HepG2 (cell line): Measurements from ENCODE around the gene SERTAD3. TPM values are rescaled to one million over a fixed set of nuclear protein-coding genes. Genes with fewer than 3 reads are reported as not detected.
A peak's percentile ranks its signal among the peaks of the same experiment; 100 is the strongest.

Experiments used
- BHLHE40 ChIP-seq: IDR thresholded peaks from 2 replicates; pipeline ENCODE4 v1.6.1; 2011; ENCODE audit warnings: low read length, improper control_type of control experiment
- CEBPZ ChIP-seq: IDR thresholded peaks from 2 replicates; pipeline ENCODE4 v1.6.1; 2012; ENCODE audit warnings: low read length, improper control_type of control experiment
- CHCHD3 ChIP-seq: sonication (generic); formaldehyde crosslinking; IDR thresholded peaks from 2 replicates; pipeline ENCODE4 v1.8.0; 2022; ENCODE audit warnings: mild to moderate bottlenecking, missing genetic modification reagents, moderate library complexity
- FOXC1 ChIP-seq: sonication (generic); formaldehyde crosslinking; IDR thresholded peaks from 2 replicates; pipeline ENCODE4 v1.8.0; 2022; ENCODE audit warnings: mild to moderate bottlenecking, missing genetic modification reagents, borderline replicate concordance
- FOXO1 ChIP-seq: sonication (generic); formaldehyde crosslinking; IDR thresholded peaks from 2 replicates; pipeline ENCODE4 v1.4.0; 2020; ENCODE audit warnings: missing genetic modification reagents
- GLMP ChIP-seq: sonication (generic); formaldehyde crosslinking; IDR thresholded peaks from 2 replicates; pipeline ENCODE4 v1.9.0; 2021; ENCODE audit warnings: missing genetic modification reagents, mild to moderate bottlenecking, borderline replicate concordance
- NFKBIZ ChIP-seq: IDR thresholded peaks from 2 replicates; pipeline ENCODE4 v1.6.1; 2018; ENCODE audit warnings: missing genetic modification reagents, missing compliant biosample characterization
- PRDM15 ChIP-seq: sonication (generic); formaldehyde crosslinking; IDR thresholded peaks from 2 replicates; pipeline ENCODE4 v1.4.0; 2020; ENCODE audit warnings: missing genetic modification reagents
- TAF1 ChIP-seq: sonication (generic); formaldehyde crosslinking; IDR thresholded peaks from 2 replicates; pipeline ENCODE4 v1.4.0; 2020; ENCODE audit warnings: missing genetic modification reagents
- ZFP36 ChIP-seq: fragments of 150-350 bp; IDR thresholded peaks from 2 replicates; pipeline ENCODE4 v1.6.1; 2018; ENCODE audit warnings: borderline replicate concordance, low read length, low read depth; ENCODE audit not compliant: partially characterized antibody
- ZNF407 ChIP-seq: sonication (generic); formaldehyde crosslinking; IDR thresholded peaks from one replicate; pipeline ENCODE4 v1.5.1; 2020; ENCODE audit warnings: mild to moderate bottlenecking, missing genetic modification reagents; ENCODE audit errors: not compliant biosample characterization
- ZNF484 ChIP-seq: sonication (generic); formaldehyde crosslinking; IDR thresholded peaks from 2 replicates; pipeline ENCODE4 v1.5.1; 2020; ENCODE audit warnings: mild to moderate bottlenecking, low read depth, missing genetic modification reagents, borderline replicate concordance
- polyA plus RNA-seq, 8 experiments: library from polyadenylated mRNA; depleted of rRNA in 3 of 8; stranded (reverse) in 7 of 8; unstranded in 1 of 8; fragments of >200 nt; fragmentation: Illumina TruSeq in 4 of 8; extraction: Trizol in 4 of 8; gene quantifications; 2 replicates each; pipeline versions ENCODE4 v1.2.1 to v1.2.3, GENCODE V29; 2011 to 2016; ENCODE audit warnings: low read depth in 4 of 8, missing spikeins in 1 of 8, mixed read lengths in 1 of 8; ENCODE audit not compliant: insufficient read depth in 1 of 8
- total RNA-seq, 5 experiments: library from RNA; depleted of rRNA; stranded (reverse); fragments of >200 nt; fragmentation: Illumina TruSeq; extraction: Trizol; gene quantifications; 2 replicates each; pipeline ENCODE4 v1.2.3, GENCODE V29; 2016; ENCODE audit warnings: low read depth in 1 of 5

Gene SERTAD3
- total and polyA plus RNA-seq, 2 of the 13 experiments (the other 11 are each of a cell fraction or from before 2014, with no cell fraction given), result 9.6 to 16.9 TPM

GRCh38 chr19:40453151-40453735, 9.1 kb upstream of the SERTAD3 start (continued):
- TF ChIP-seq CEBPZ, result no peak
- TF ChIP-seq NFKBIZ (CRISPR knock-in tag), result no peak
- TF ChIP-seq GLMP (CRISPR knock-in tag), result no peak
- no peak for TF ChIP-seq ZNF407 (CRISPR knock-in tag)
- TF ChIP-seq FOXO1, result 0 out of 2 replicates have a peak, but pooled peaks have one; percentile 11
- TF ChIP-seq FOXC1 (CRISPR knock-in tag), result 0 out of 2 replicates have a peak, but pooled peaks have one; percentile 19
- no peak for TF ChIP-seq TAF1
- TF ChIP-seq ZFP36, result no peak
- no peak for TF ChIP-seq ZNF484
- no peak for TF ChIP-seq CHCHD3
- no peak for TF ChIP-seq BHLHE40
- no peak for TF ChIP-seq PRDM15
